Heart left ventricle (tissue), 13 donors: ENCODE results near the gene NINL.

ENCODE experiments used
- CTCF ChIP-seq, 12 donors: fragments of 200-600 bp; sonication (generic) in 4 of 12; IDR thresholded peaks; one replicate each; pipeline versions ENCODE4 v1.5.0 to v1.8.0; 2018 to 2022; ENCODE audit warnings: antibody characterized with exemption in 12 of 12, mild to moderate bottlenecking in 5 of 12
- POLR2A ChIP-seq, 2 donors: fragments of 450-650 bp; IDR thresholded peaks; one replicate each; pipeline ENCODE4 v1.6.1; 2017; ENCODE audit warnings: antibody characterized with exemption in 2 of 2, mild to moderate bottlenecking in 2 of 2, moderate library complexity in 2 of 2
- donor health status: ischemic (EF 13 %, LVEDD 7.1; RV severe dilation, severe dysfunction).
- donor health status: DM: no; HTN: yes; CAD: no.
- donor health status: DM: no; HTN: no; CAD: no.
- donor health status: ischemic (EF 25% LVEDD 6.9; RV normal size, moderate dysfunction).
- donor health status: ischemic (EF 25% LVEDD 5.7; RV mildly dilated, moderate dysfunction).
- donor health status: ischemic (EF 35%, LVEDD 5.7; RV mildly dilated, moderate dysfunction).
- donor health status: nonischemic (EF 11% LVEDD 7.7; RV severe dilation, severe dysfunction).
- donor health status: DM: yes; HTN: yes; CAD: no.
- donor health status: PGD.
- donor health status: ischemic (EF 29% LVEDD 5.4; RV normal size, mild dysfunction).
- donor health status: nonischemic (EF 23%, LVEDD 6.1; RV moderate dilation, normal function).

- TF ChIP-seq CTCF (IDR thresholded peaks at IDR 0.05) (no peak), POLR2A (IDR thresholded peaks at IDR 0.05) (no peak)
Measured at GRCh38 chr20:25496968-25497401, 88.3 kb downstream of the NINL start.
